Ascending aorta (tissue), 2 donors: ENCODE results near the gene STX5. TPM values are rescaled to one million over a fixed set of nuclear protein-coding genes. Genes with fewer than 3 reads are reported as not detected.

ENCODE experiments used
- DNase-seq, 2 donors: peaks; one replicate each; pipeline ENCODE4 v3.0.0-alpha.2; 2019; ENCODE audit warnings: low spot score in 2 of 2
- H3K27ac ChIP-seq, 2 donors: fragments of 200-600 bp; sonication (generic); one replicate each; pipeline ENCODE4 v1.5.1; 2016 to 2017; ENCODE audit warnings: mild to moderate bottlenecking in 1 of 2
- H3K27me3 ChIP-seq: fragments of 200-600 bp; sonication (generic); one replicate; pipeline ENCODE4 v1.5.1; 2017
- H3K36me3 ChIP-seq, 2 donors: fragments of 200-600 bp; sonication (generic); one replicate each; pipeline ENCODE4 v1.5.1; 2016
- H3K4me1 ChIP-seq, 2 donors: fragments of 200-600 bp; sonication (generic); one replicate each; pipeline ENCODE4 v1.5.1; 2016 to 2017; ENCODE audit warnings: mild to moderate bottlenecking in 1 of 2
- H3K4me3 ChIP-seq, 2 donors: fragments of 200-600 bp; sonication (generic); one replicate each; pipeline ENCODE4 v1.5.1; 2016 to 2017; ENCODE audit warnings: mild to moderate bottlenecking in 1 of 2
- H3K9me3 ChIP-seq, 2 donors: fragments of 200-600 bp; sonication (generic); one replicate each; pipeline ENCODE4 v1.5.1; 2016
- intact Hi-C: fragments of 100-400 bp; cut with DNase I; formaldehyde crosslinking; loops from one replicate; pipeline ENCODE4 v1.15.1; 2023
- total RNA-seq: library from RNA; depleted of rRNA; stranded (reverse); fragments of >200 nt; gene quantifications from one replicate; pipeline ENCODE4 v1.1.0, GENCODE V29; 2016
- TF ChIP-seq, protein P1 (sequence below), 3 experiments: fragments of 200-600 bp in 2 of 3; fragments of 450-650 bp in 1 of 3; sonication (generic) in 2 of 3; IDR thresholded peaks; one replicate each; pipeline ENCODE4 v1.5.1; 2016 to 2019; ENCODE audit warnings: antibody characterized with exemption in 3 of 3, mild to moderate bottlenecking in 1 of 3, moderate library complexity in 1 of 3

STX5 gene
- total RNA-seq, 1 donor from 2014 or later, result 40.3 TPM

DNA sequence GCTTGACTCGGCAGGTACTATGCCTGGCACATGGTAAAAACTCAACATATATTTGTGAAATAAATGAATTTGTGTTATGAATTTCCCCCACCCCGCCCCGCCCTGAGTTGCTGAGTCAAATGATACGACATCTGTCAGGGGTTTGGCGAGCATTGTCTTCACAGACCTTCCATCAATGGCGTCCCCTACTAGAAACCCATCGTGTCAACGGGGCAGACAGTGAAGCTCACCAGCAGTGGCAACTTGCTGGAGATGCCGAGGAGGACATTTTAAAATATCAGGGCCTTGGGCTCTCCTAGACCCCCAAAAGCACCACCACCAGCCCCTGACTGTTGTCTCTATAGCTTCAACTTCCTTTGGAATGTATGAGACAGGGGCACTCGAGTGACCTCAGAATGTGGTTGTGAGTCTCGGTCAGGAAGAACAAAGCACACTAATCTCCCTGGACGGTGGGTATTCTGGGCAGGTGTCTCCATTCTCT is 25.9 kb downstream of the STX5 start:
- DNase-seq, result no peak
- H3K27ac ChIP-seq, result peak overlapping the region; percentile 78 to 97
- TF ChIP-seq, protein P1, sequence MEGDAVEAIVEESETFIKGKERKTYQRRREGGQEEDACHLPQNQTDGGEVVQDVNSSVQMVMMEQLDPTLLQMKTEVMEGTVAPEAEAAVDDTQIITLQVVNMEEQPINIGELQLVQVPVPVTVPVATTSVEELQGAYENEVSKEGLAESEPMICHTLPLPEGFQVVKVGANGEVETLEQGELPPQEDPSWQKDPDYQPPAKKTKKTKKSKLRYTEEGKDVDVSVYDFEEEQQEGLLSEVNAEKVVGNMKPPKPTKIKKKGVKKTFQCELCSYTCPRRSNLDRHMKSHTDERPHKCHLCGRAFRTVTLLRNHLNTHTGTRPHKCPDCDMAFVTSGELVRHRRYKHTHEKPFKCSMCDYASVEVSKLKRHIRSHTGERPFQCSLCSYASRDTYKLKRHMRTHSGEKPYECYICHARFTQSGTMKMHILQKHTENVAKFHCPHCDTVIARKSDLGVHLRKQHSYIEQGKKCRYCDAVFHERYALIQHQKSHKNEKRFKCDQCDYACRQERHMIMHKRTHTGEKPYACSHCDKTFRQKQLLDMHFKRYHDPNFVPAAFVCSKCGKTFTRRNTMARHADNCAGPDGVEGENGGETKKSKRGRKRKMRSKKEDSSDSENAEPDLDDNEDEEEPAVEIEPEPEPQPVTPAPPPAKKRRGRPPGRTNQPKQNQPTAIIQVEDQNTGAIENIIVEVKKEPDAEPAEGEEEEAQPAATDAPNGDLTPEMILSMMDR (IDR thresholded peaks at IDR 0.05), result no peak
- intact Hi-C loops, result loop anchor here (1.0 kb wide), 3 partner anchors 19 to 75 kb away; partner anchors contain the start of genes STX5, TEX54 and TMEM179B
- peak overlapping the region; percentile 93 to 94 for H3K4me3 ChIP-seq
- no peaks in the 10 kb centered on the region for H3K9me3 ChIP-seq
- peaks cover 4 to 14% of the 10 kb centered on the region in 2 donors for H3K4me1 ChIP-seq
- peaks cover 23 to 26% of the 10 kb centered on the region in 2 donors for H3K36me3 ChIP-seq
- no peaks in the 10 kb centered on the region for H3K27me3 ChIP-seq

DNA sequence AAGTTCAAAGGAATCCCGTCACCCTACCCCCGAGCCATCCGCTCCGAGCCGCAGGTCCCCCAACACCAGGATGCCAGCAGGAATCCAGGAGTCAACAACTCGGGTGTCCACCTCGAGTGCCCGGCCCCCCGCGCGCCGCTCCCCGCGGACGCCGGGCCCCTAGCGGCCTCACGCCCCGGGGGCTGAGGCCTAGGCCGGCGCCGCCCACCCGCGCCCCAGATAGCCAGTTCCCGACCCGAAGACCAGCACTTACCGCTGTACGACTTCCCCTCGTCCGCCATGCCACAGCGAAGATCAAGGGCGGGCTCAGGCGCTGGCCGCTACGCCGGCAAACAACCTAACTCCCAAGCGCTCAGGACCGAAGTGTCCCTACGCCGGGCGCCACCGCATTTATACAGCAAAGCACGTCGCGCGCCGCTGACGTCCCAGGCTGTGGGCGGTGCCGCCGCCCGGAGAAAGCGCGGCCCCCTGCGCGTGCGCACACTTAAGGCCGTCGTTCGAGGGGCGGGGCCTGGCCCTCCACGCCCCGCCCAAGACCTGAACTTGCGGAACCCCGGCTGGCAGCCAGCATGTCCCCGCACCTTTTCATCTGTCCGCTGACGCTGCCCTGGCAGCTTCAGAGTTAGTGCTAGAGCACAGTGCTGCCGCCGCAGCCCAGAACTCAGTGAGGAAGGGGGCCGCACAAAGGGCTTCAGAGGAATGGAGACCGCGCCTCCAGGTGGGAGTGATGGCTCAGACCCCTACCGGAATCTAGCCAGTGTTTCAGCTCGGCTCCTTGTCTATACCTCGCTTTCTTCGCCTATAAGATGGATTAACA is 26.6 kb downstream of the STX5 start, which contains the start of gene NXF1:
Gene NXF1, minus strand, starts transcription at position 365 of the 817 bp plus-strand sequence. Its CDS starts 84 bp downstream, at position 281.
- TF ChIP-seq, protein P1 (IDR thresholded peaks at IDR 0.05), result peak in 1 of 3 experiments; percentile 37
- peak; percentile 71 to 96 for DNase-seq
- Histone ChIP-seq H3K9me3 (no peaks in the 10 kb centered on the region), H3K4me3 (peak within 1 kb of the TSS; percentile 93 to 94), H3K27me3 (no peaks in the 10 kb centered on the region), H3K27ac (peak within 1 kb of the TSS; percentile 78 to 97), H3K36me3 (peaks cover 30 to 33% of the 10 kb centered on the region in 2 donors), H3K4me1 (peaks cover 4 to 14% of the 10 kb centered on the region in 2 donors)
- intact Hi-C loops, result loop anchor here (1.0 kb wide), 3 partner anchors 18 to 76 kb away; partner anchors contain the start of genes STX5, TEX54 and TMEM179B

DNA sequence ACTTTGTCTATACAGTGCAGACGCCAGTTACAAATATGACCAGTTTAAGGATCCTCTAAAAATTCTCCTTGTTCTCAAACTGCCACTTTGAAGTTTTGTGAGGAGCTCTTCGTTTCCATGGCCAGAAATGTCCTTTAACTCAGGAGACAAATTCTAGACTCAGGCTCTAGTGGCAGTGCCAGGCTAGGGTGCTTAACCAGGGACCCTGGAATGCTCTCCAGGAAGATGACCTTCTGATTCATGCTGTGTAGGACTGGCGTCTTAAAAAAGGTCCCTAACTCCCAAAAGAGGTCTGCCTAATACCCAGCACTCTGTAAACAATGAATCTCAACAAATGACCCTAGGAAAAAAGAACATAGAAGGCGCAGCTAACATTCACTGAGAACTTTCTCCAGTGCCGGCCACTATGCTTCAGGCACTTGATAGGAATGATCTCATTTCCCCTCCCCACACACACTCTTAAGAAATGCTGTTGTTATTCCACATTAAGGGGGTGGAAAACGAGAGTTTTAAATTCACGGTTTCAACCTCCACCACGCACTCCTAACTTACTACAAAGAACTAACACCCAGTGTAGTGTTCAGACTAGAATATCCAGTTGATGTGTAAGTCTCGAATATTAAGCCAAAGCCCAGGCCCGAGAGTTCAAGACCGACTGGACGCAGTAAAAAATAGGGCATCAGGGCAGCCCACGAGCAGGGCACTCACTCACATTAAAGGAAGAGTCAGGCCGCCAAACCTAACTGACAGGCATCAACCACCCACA is 27.4 kb downstream of the STX5 start:
- no peaks in the 10 kb centered on the region for H3K9me3 ChIP-seq
- peaks cover 4 to 14% of the 10 kb centered on the region in 2 donors for H3K4me1 ChIP-seq
- intact Hi-C loops, result loop anchor here (1.0 kb wide), 3 partner anchors 17 to 77 kb away; partner anchors contain the start of genes STX5, TEX54 and TMEM179B
- H3K36me3 ChIP-seq, result peaks cover 37 to 41% of the 10 kb centered on the region in 2 donors
- H3K27ac ChIP-seq, result peak overlapping the region; percentile 78 to 97
- H3K4me3 ChIP-seq, result peak overlapping the region; percentile 93 to 94
- DNase-seq, result no peak
- H3K27me3 ChIP-seq, result no peaks in the 10 kb centered on the region
- TF ChIP-seq, protein P1 (IDR thresholded peaks at IDR 0.05), result no peak

DNA sequence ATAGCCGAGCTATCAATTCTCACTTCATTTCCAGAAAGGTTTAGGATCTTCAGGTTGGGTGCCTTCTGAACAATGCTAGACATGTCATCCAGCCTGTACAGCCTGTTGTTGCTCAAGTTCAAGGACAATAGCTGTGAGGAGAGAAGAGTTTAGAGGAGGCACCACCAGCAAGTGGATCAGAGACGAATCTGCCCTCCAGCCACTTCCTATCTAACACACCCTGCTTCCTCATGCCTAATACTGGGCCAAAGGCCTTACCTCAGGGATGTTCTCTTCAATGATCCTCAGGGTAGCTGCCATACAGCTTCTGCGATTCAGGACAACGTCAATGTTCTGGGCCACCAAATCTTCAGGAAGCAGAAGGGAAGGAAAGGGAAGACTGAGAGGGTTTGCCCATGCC is 30.8 kb downstream of the STX5 start:
- DNase-seq, result no peak
- peaks cover 71 to 76% of the 10 kb centered on the region in 2 donors for H3K36me3 ChIP-seq
- no peaks in the 10 kb centered on the region for H3K9me3 ChIP-seq

DNA sequence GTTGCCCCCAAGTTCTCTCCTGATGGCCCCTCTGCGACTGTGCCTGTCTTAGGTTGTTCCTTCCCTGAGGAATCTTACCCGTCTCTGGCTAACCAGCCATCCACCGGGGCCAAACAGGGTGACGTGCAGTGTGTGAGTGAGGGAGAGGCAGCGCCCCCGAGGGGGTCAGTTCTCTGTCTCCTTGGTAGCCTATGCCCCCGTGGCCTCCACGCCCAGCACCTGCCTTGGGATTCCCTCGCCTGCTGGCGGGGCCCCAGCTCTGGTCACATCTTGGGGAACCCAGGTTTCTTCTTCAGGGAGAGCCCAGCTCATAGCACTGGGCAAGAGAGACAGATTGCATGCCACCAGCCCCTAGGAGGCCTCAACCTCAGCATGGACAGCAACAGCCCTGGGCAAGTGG is 32.4 kb downstream of the STX5 start:
- Histone ChIP-seq H3K4me3 (no peak overlapping the region), H3K36me3 (peaks cover 86 to 91% of the 10 kb centered on the region in 2 donors), H3K27me3 (no peaks in the 10 kb centered on the region), H3K9me3 (no peaks in the 10 kb centered on the region), H3K27ac (no peak overlapping the region), H3K4me1 (peaks cover 4 to 10% of the 10 kb centered on the region in 2 donors)
- TF ChIP-seq, protein P1 (IDR thresholded peaks at IDR 0.05), result no peak
- intact Hi-C loops, result no loop called here
- no peak for DNase-seq

More for the DNA sequence above, 30.8 kb downstream of the STX5 start:
- Histone ChIP-seq H3K27me3 (no peaks in the 10 kb centered on the region), H3K4me1 (peaks cover 4 to 14% of the 10 kb centered on the region in 2 donors), H3K4me3 (no peak overlapping the region), H3K27ac (no peak overlapping the region)
- intact Hi-C loops, result no loop called here
- TF ChIP-seq, protein P1 (IDR thresholded peaks at IDR 0.05), result no peak
